ENCODE measurements around the gene TMEM89. TPM values are rescaled to one million over a fixed set of nuclear protein-coding genes. Genes with fewer than 3 reads are reported as not detected.
A peak's percentile ranks its signal among the peaks of the same experiment; 100 is the strongest.

TMEM89 gene
- total RNA-seq, 1 experiment from 2014 or later = not detected

GRCh38 chr3:48614044-48614443 is 7.5 kb downstream of the TMEM89 start:
- peak; percentile 47 for DNase-seq (ENCODE audit: low read depth)

GRCh38 chr3:48612309-48612708 is 9.3 kb downstream of the TMEM89 start:
- no peak for DNase-seq (ENCODE audit: low read depth)

GRCh38 chr3:48609088-48610005 is 12.2 kb downstream of the TMEM89 start, which contains the start of gene UQCRC1:
TSS of gene UQCRC1 (minus strand) at chr3:48609646. CDS start at chr3:48609620, 26 bp downstream.
- peak; percentile 85 for DNase-seq (ENCODE audit: low read depth)

- DNase-seq (ENCODE audit: low read depth) = no peak
These were observed 14.1 kb downstream of the TMEM89 start for GRCh38 chr3:48607519-48607918.

DNA sequence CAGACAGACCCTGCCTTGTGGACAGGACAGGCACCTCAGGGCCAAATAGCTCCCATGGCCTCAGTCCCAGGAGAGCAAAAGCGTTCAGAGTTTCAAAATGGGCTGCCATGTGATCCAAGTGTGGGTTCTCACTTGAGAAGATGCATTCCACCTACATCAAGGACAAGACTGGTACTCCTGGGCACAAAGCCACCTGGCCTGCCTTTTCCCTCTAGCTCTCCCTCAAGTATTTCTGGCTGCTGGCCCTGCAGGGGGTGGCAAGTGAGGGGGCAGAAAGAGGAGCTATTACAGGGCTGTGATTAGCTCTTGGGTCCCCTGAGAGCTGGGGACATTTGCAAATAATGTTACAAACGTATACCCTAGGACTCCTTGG is 20.0 kb downstream of the TMEM89 start:
- DNase-seq (ENCODE audit: low read depth) = no peak

DNA sequence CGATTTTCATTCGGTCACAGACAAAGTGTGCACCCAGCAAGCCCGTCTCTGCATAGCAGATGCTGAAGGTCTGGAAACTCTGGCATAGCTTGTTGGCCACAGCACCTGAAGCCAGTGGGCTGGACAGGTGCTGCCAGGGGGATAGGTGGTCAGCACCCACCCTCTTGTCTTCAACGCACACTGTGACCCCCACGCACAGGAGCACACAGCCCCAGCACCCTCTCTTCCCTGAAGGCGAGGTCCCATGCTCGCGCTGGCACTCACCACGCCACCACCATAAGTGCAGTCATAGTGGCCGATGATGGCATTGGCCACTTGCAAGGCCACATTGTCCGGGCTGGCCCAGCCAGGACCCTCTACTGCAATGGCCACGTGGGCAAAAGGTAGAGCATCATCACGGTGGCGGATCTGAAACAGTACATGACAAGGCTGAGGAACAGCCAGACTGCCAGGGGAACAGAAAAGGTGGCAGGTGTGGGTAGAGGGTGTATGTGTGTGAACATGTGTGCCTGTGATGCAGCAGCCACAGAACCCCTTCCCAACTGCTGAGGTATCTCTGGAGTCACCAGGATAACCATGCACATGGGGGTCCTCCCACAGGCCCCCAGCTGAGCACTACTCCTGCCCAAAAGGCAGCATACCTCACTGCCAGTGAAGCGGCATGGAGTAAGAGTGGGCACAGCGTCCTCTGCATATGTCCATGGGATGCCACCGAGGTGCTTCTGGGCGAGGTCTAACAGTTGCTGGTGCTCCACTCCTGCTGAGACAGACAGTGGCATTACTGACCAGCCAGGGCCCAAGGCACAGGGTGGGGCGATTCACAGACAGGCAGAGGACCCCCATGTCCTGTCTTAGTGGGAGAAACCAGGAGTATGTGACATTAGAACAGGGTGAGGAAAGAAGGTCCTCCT is 20.6 kb downstream of the TMEM89 start:
- DNase-seq (ENCODE audit: low read depth) = no peak

DNA sequence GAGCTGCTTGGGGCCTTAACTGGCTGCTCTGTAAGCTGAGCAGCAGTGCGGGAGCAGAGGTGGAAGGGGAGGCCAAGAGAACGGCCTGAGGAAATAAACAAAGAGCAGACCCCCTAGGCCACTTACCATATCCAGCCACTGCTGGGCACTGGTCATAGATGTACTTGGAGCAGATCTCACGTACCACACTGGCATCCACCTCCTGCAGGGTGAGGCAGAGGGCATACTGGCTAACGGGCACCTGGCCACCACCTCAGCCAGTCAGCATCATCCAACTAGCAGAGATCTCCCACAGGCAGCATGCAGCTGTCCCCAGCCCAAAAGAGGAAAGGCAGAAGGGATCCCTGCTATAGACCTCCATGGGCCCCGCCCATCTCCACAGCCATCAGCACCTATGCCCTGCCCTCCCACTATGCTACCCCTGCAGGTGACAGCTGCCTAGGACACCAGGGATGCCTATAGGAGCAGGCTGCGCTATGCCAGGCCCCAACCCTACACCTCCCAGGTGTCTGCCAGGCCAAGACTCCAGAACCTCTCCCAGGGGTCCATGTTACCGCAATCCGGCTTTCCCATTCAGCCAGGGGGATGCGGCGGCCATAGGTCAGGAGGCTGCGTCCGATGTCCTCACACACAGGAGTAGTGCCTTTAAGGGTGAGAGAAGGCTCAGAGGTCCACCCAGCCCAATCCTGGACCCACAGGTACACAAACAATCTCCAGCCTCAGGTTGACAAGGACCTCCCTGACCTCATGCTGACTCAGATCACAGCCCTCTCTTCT is 21.9 kb downstream of the TMEM89 start:
- no peak for DNase-seq (ENCODE audit: low read depth)

GRCh38 chr3:48599077-48599501 is 22.5 kb downstream of the TMEM89 start:
- DNase-seq (ENCODE audit: low read depth) = no peak

- peak; percentile 96 for DNase-seq (ENCODE audit: low read depth)
These were observed 23.1 kb downstream of the TMEM89 start for GRCh38 chr3:48598323-48599076.

- no peak for DNase-seq (ENCODE audit: low read depth)
These were observed 24.2 kb downstream of the TMEM89 start for GRCh38 chr3:48597408-48597800.

- DNase-seq (ENCODE audit: low read depth) = no peak
These were observed 24.7 kb downstream of the TMEM89 start for GRCh38 chr3:48596676-48597407.

GRCh38 chr3:48596157-48596556 is 25.4 kb downstream of the TMEM89 start:
- peak; percentile 27 for DNase-seq (ENCODE audit: low read depth)

- DNase-seq (ENCODE audit: low read depth) = peak; percentile 96
These were observed 25.9 kb downstream of the TMEM89 start for GRCh38 chr3:48595526-48596121.

DNA sequence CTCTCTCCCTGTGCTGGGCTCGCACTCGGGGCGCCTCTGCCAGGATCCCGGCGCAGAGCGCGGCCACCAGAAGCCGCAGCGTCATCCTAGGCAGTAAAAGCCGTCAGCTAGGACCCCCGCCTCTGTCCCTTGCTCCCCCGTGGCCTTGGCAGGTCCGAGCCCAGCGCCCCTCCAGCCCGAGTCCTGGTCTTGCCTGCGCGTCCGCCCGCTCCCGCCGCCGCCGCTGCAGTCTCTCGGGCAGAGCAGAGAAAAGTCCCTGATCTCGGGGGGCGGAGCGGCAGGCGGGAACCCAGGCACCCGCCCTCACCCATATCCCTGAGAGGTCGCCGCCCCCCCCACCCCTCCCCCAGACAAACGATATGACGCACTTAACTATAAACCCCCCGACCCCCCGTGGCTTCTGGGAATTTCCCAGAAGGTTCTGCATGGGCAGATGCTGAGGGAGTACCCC is 26.5 kb downstream of the TMEM89 start, which contains the start of gene COL7A1:
Gene COL7A1 (minus strand): TSS at position 255 of the 451 bp plus-strand sequence. CDS start 170 bp downstream, at position 85.
- no peak for DNase-seq (ENCODE audit: low read depth)

DNA sequence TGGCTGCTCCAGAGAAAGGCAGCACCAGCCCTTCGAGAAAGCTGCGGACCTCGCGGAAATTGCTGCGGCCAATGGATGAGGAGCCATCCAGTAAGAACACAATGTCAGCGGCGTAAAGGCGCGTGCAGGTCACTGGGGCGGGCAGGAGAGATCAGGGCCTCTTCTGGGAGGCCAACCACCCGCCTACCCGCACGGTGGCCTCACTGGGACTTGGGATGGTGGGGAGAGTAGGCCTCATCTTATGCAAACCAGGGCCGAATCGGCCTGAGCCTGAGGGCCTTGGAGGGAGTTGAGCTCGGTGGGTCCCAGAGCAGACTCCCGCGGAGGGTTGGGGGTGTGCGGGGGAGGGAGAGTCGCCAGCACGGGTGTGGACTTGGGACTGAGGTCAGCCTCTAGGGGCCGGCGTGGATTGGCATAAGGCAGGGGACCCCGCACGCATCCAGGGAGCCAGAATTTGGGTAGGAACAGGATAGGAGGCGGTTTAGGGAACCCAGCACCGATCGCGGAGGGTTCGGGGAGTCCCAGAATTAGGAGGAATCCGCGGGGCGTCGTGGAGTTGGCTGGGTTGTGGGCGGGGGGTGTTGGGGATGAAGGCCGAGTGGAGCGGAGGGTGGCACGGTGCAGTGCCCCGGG is 27.0 kb downstream of the TMEM89 start:
- peak; percentile 18 for DNase-seq (ENCODE audit: low read depth)

- DNase-seq (ENCODE audit: low read depth) = no peak
These were observed 28.2 kb downstream of the TMEM89 start for GRCh38 chr3:48593337-48593736.

GRCh38 chr3:48592519-48593087 is 29.0 kb downstream of the TMEM89 start:
- DNase-seq (ENCODE audit: low read depth) = no peak

- no peak for DNase-seq (ENCODE audit: low read depth)
These were observed 29.6 kb downstream of the TMEM89 start for GRCh38 chr3:48591886-48592518.

Measured in M059J (cell line).